Smooth muscle cell of the umbilical artery (primary cell): ENCODE measurements around the gene ARID3B. TPM values are rescaled to one million over a fixed set of nuclear protein-coding genes. Genes with fewer than 3 reads are reported as not detected.

ENCODE experiments used
- total RNA-seq: library from RNA; depleted of rRNA; stranded (reverse); fragments of >200 nt; gene quantifications from 2 replicates; pipeline ENCODE4 v1.2.3, GENCODE V29; 2014

The ARID3B gene
- 1.5 and 3.2 TPM in 2 replicates for total RNA-seq

GRCh38 chr15:74540761-74541493 lies at the start of gene ARID3B:
Gene ARID3B, plus strand, starts transcription at chr15:74541220. Its CDS starts 2,717 bp downstream, at chr15:74543937.

DNA sequence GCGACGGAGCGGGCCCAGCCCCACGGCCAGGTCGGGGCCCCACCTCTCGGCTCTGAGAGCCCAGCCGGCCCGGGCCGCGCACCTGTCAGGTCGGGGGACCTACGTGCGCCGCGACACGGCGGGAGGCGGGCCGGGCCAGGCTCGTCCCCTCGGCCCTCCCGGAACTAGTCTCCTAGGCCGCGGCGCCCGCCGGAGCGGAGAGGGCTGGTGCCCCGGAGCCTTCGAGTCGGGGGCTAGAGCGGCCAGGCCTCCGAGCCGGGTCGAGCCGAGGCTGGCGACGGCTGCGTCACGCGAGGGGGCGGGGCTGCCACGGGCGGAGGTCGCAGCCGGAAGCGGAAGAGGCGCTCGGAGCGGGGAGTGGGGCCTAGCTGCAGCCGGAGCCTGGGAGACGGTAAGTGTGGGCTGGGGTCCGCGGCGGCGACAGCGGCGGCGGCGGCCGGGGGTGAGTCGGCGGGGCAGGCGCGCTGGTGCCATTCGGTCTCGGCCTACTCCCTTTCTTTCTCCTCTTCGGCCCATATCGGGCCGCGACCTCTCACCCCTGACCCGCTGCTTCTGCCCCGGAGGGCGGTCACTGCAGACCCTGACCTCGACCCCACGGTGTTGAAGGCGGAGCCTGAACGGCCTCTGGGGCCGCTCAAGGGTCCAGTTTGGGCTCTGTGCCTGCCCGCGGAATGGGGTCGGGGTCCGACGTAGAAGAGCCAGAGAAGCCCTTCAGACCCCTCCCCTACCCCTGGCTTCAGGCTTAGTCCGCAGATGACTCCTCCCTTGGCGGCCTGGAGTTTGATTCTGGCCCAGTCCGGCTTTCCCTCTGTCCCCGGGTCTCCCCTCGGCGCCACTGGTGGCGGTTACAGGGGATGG lies 74.7 kb downstream of the ARID3B start, which contains the start of gene CLK3:
CLK3 (plus strand) TSS at position 329 of the 858 bp plus-strand sequence. CDS start 3,361 bp downstream, outside the sequence.

Other genes starting within 250 kb of the ARID3B start
- under 0.01 TPM in 1 of 2 replicates, not detected in the other for gene CYP11A1, start 173.6 kb upstream of the ARID3B start, total RNA-seq
- 35.0 and 86.9 TPM in 2 replicates for gene SEMA7A, start 107.3 kb upstream of the ARID3B start, total RNA-seq
- 24.9 and 27.5 TPM in 2 replicates for gene UBL7, start 80.1 kb upstream of the ARID3B start, total RNA-seq
- gene CLK3, start 74.6 kb downstream of the ARID3B start, total RNA-seq = 54.3 and 55.3 TPM in 2 replicates
- gene EDC3, start 154.8 kb downstream of the ARID3B start, total RNA-seq = 8.9 and 17.8 TPM in 2 replicates
- 0.30 TPM in 1 of 2 replicates, not detected in the other for gene CYP1A1, start 184.3 kb downstream of the ARID3B start, total RNA-seq
- not detected in 2 replicates for gene CYP1A2, start 207.6 kb downstream of the ARID3B start, total RNA-seq
- gene CSK, start 240.9 kb downstream of the ARID3B start, total RNA-seq = 23.5 and 63.5 TPM in 2 replicates